HEK293T (cell line): ENCODE results near the gene TOMM22.

Experiments
- BHLHE40 ChIP-seq: fragments of 450-650 bp; IDR thresholded peaks from 2 replicates; pipeline ENCODE4 v1.6.1; 2016; ENCODE audit warnings: mild to moderate bottlenecking, moderate library complexity, borderline replicate concordance
- ELF4 ChIP-seq: fragments of 450-650 bp; IDR thresholded peaks from 2 replicates; pipeline ENCODE4 v1.6.1; 2017; ENCODE audit warnings: antibody characterized with exemption
- L3MBTL2 ChIP-seq: fragments of 450-650 bp; conservative IDR thresholded peaks from 2 replicates; pipeline ENCODE4 v1.6.1; 2016; ENCODE audit warnings: mild to moderate bottlenecking
- NFRKB ChIP-seq: fragments of 450-650 bp; IDR thresholded peaks from 2 replicates; pipeline ENCODE4 v1.6.1; 2016; ENCODE audit warnings: mild to moderate bottlenecking, moderate library complexity

DNA sequence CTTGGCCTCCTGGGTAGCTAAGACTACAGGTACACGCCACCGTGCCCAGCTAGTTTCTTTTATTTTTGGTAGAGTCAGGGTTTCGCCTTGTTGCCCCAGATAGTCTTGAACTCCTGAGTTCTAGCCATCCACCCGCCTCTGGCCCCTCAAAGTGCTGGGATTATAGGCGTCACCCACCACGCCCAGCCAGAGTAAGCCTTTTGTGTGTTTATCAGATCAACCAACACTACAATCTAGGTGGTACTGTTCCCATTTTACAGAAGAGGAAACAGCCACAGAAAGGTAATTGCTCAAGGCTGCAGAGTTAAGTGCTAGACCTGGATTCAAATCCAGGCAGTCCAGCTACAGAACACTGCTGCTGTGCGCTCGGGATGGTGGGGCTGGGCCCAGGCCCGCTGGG, 3.1 kb downstream of the TOMM22 start:
- TF ChIP-seq ELF4 (no peak), L3MBTL2 (no peak), NFRKB (no peak), BHLHE40 (no peak)
